CD14-positive monocyte (primary cell): ENCODE data around the gene TAS1R2. TPM values are rescaled to one million over a fixed set of nuclear protein-coding genes. Genes with fewer than 3 reads are reported as not detected.

Experiments used
- DNase-seq, 3 donors: peaks; one replicate each; pipeline ENCODE4 v3.0.0-alpha.2; 2011 to 2022
- H2AFZ ChIP-seq: 2 replicates; pipeline ENCODE4 v1.6.0; 2012; ENCODE audit warnings: mild to moderate bottlenecking, low read depth, low read length, inconsistent platforms; ENCODE audit not compliant: insufficient read depth, poor library complexity, severe bottlenecking
- H3K27ac ChIP-seq, 2 donors: 1 replicate in 1 of 2; 2 replicates in 1 of 2; pipeline ENCODE4 v1.5.1; 2012 to 2013; ENCODE audit warnings: low read length in 2 of 2, control low read depth in 1 of 2, inconsistent platforms in 1 of 2, low read depth in 1 of 2, mild to moderate bottlenecking in 1 of 2
- H3K27me3 ChIP-seq, 2 donors: one replicate each; pipeline versions ENCODE4 v1.6.0 to v1.6.1; 2011 to 2013; ENCODE audit warnings: low read length in 2 of 2; ENCODE audit not compliant: control insufficient read depth in 2 of 2, insufficient read depth in 2 of 2
- H3K36me3 ChIP-seq, 2 donors: replicated peaks in 1 of 2; 1 replicate in 1 of 2; 2 replicates in 1 of 2; pipeline versions ENCODE4 v1.5.1 to v1.6.1; 2012 to 2013; ENCODE audit warnings: low read length in 2 of 2, control low read depth in 1 of 2, inconsistent platforms in 1 of 2, mild to moderate bottlenecking in 1 of 2; ENCODE audit not compliant: insufficient read depth in 2 of 2, control insufficient read depth in 1 of 2
- H3K4me1 ChIP-seq, 2 donors: 1 replicate in 1 of 2; 2 replicates in 1 of 2; pipeline versions ENCODE4 v1.5.1 to v1.6.1; 2012 to 2013; ENCODE audit warnings: low read length in 2 of 2, control low read depth in 1 of 2, inconsistent platforms in 1 of 2, mild to moderate bottlenecking in 1 of 2, moderate library complexity in 1 of 2; ENCODE audit not compliant: insufficient read depth in 2 of 2, control insufficient read depth in 1 of 2
- H3K4me2 ChIP-seq: replicated peaks from 2 replicates; pipeline ENCODE3; 2012; ENCODE audit warnings: low read length, moderate library complexity, mild to moderate bottlenecking; ENCODE audit not compliant: poor library complexity, severe bottlenecking; ENCODE audit errors: extremely low read depth
- H3K4me3 ChIP-seq, 3 experiments: fragments of 200-600 bp in 1 of 3; sonication (generic) in 1 of 3; replicated peaks in 1 of 3; 1 replicate in 2 of 3; 2 replicates in 1 of 3; pipeline ENCODE4 v1.5.1; 2011 to 2013; ENCODE audit warnings: low read length in 3 of 3, mild to moderate bottlenecking in 3 of 3, control low read depth in 2 of 3, low read depth in 2 of 3, inconsistent platforms in 1 of 3, moderate library complexity in 1 of 3
- H3K79me2 ChIP-seq: 2 replicates; pipeline ENCODE4 v1.6.0; 2012; ENCODE audit warnings: mild to moderate bottlenecking, control low read depth, inconsistent platforms, low read length, moderate library complexity; ENCODE audit not compliant: insufficient read depth
- H3K9ac ChIP-seq: 2 replicates; pipeline ENCODE4 v1.6.0; 2017; ENCODE audit warnings: low read length, mild to moderate bottlenecking; ENCODE audit not compliant: insufficient read depth, poor library complexity, severe bottlenecking
- H3K9me3 ChIP-seq, 2 donors: replicated peaks in 1 of 2; 1 replicate in 1 of 2; 2 replicates in 1 of 2; pipeline versions ENCODE4 v1.5.1 to v1.6.1; 2012 to 2013; ENCODE audit warnings: low read length in 2 of 2, control low read depth in 1 of 2; ENCODE audit not compliant: control insufficient read depth in 1 of 2, insufficient read depth in 1 of 2
- H4K20me1 ChIP-seq: 2 replicates; pipeline ENCODE4 v1.6.0; 2012; ENCODE audit warnings: mild to moderate bottlenecking, low read length, control low read depth, moderate library complexity; ENCODE audit not compliant: insufficient read depth
- H3K27ac Mint-ChIP-seq, 7 donors: one replicate each; pipeline ENCODE4 v1.8.0; 2020; ENCODE audit warnings: mild to moderate bottlenecking in 7 of 7, mixed read lengths in 7 of 7, moderate library complexity in 6 of 7, inconsistent platforms in 2 of 7
- H3K27me3 Mint-ChIP-seq, 3 donors: one replicate each; pipeline ENCODE4 v1.8.0; 2021 to 2022; ENCODE audit warnings: low read depth in 3 of 3, mild to moderate bottlenecking in 3 of 3, mixed read lengths in 3 of 3, moderate library complexity in 3 of 3, inconsistent platforms in 1 of 3
- H3K36me3 Mint-ChIP-seq, 2 donors: one replicate each; pipeline ENCODE4 v1.8.0; 2020; ENCODE audit warnings: mixed read lengths in 2 of 2, inconsistent platforms in 1 of 2, mild to moderate bottlenecking in 1 of 2
- H3K4me1 Mint-ChIP-seq: one replicate; pipeline ENCODE4 v1.8.0; 2020; ENCODE audit warnings: mild to moderate bottlenecking, mixed read lengths
- H3K4me3 Mint-ChIP-seq, 2 donors: one replicate each; pipeline ENCODE4 v1.8.0; 2020; ENCODE audit warnings: mild to moderate bottlenecking in 2 of 2, mixed read lengths in 2 of 2, moderate library complexity in 1 of 2
- H3K9me3 Mint-ChIP-seq, 7 donors: one replicate each; pipeline ENCODE4 v1.8.0; 2020 to 2022; ENCODE audit warnings: mixed read lengths in 7 of 7, mild to moderate bottlenecking in 6 of 7, moderate library complexity in 6 of 7, inconsistent platforms in 2 of 7
- CTCF ChIP-seq: fragments of 200-600 bp; IDR thresholded peaks from one replicate; pipeline ENCODE4 v1.8.0; 2022; ENCODE audit warnings: antibody characterized with exemption, mild to moderate bottlenecking
- WGBS: methylation state at CpG from one replicate; pipeline ENCODE4 v1.1.5; 2013; ENCODE audit warnings: missing lambda C conversion rate; ENCODE audit not compliant: insufficient coverage; 5-methylcytosine and 5-hydroxymethylcytosine counted together
- intact Hi-C, 2 donors: fragments of 100-400 bp; cut with micrococcal nuclease; formaldehyde crosslinking; loops; one replicate each; pipeline versions ENCODE4 v1.15.0 to v1.15.1; 2023
- polyA plus RNA-seq, 3 donors: library from polyadenylated mRNA; depleted of rRNA in 1 of 3; unstranded in 2 of 3; stranded (reverse) in 1 of 3; fragments of 300-500 nt in 2 of 3; fragments of >200 nt in 1 of 3; fragmentation: Illumina TruSeq in 2 of 3; gene quantifications; 1 replicate in 2 of 3; 2 replicates in 1 of 3; pipeline ENCODE4 v1.2.3, GENCODE V29; 2012 to 2021

TAS1R2 gene
- polyA plus RNA-seq, 3 donors: not detected

GRCh38 chr1:18799454-18799853 is 60.0 kb downstream of the TAS1R2 start:
- no peaks in the 10 kb centered on the region for H3K79me2 ChIP-seq
- no peaks in the 10 kb centered on the region for H3K4me1 ChIP-seq
- no peak overlapping the region for H3K27ac ChIP-seq
- H3K36me3 ChIP-seq: no peaks in the 10 kb centered on the region
- Mint-ChIP-seq H3K27me3 (peaks cover 2 to 5% (median 3%) of the 10 kb centered on the region in 3 donors), H3K27ac (no peak overlapping the region), H3K4me1 (no peaks in the 10 kb centered on the region), H3K4me3 (no peak overlapping the region), H3K36me3 (no peaks in the 10 kb centered on the region), H3K9me3 (no peaks in the 10 kb centered on the region)
- H3K27me3 ChIP-seq: no peaks in the 10 kb centered on the region
- H4K20me1 ChIP-seq: no peaks in the 10 kb centered on the region
- no peak for DNase-seq
- TF ChIP-seq CTCF: no peak
- WGBS: 48% methylated on average over 2 of the region's 3 CpGs
- H3K4me3 ChIP-seq: no peak overlapping the region
- intact Hi-C loops: no loop called here
- H2AFZ ChIP-seq: no peak overlapping the region
- no peak overlapping the region for H3K4me2 ChIP-seq
- H3K9me3 ChIP-seq: no peaks in the 10 kb centered on the region
- H3K9ac ChIP-seq: no peak overlapping the region

GRCh38 chr1:18798946-18799345 is 60.5 kb downstream of the TAS1R2 start:
- WGBS: 89% methylated on average over 1 of the region's 6 CpGs
- no peak overlapping the region for H3K27ac Mint-ChIP-seq

More at GRCh38 chr1:18798946-18799345, 60.5 kb downstream of the TAS1R2 start:
- H3K4me1 ChIP-seq: no peaks in the 10 kb centered on the region
- Mint-ChIP-seq H3K9me3 (no peaks in the 10 kb centered on the region), H3K27me3 (peaks cover 1 to 4% (median 3%) of the 10 kb centered on the region in 3 donors), H3K4me3 (no peak overlapping the region), H3K36me3 (no peaks in the 10 kb centered on the region), H3K4me1 (no peaks in the 10 kb centered on the region)
- H3K4me3 ChIP-seq: no peak overlapping the region
- H3K9ac ChIP-seq: no peak overlapping the region
- no peaks in the 10 kb centered on the region for H4K20me1 ChIP-seq
- no peaks in the 10 kb centered on the region for H3K79me2 ChIP-seq
- H3K9me3 ChIP-seq: no peaks in the 10 kb centered on the region
- no peaks in the 10 kb centered on the region for H3K36me3 ChIP-seq
- no peaks in the 10 kb centered on the region for H3K27me3 ChIP-seq
- no peak overlapping the region for H3K4me2 ChIP-seq
- intact Hi-C loops: no loop called here
- no peak overlapping the region for H2AFZ ChIP-seq
- TF ChIP-seq CTCF: no peak
- no peak overlapping the region for H3K27ac ChIP-seq
- no peak for DNase-seq
